GM10847 (cell line): Measurements from ENCODE around the gene SPTLC2.

Source experiments
- POLR2A ChIP-seq: IDR thresholded peaks from 2 replicates; pipeline ENCODE4 v1.6.1; 2011; ENCODE audit not compliant: insufficient read length; ENCODE audit errors: extremely low read depth

The SPTLC2 gene

GRCh38 chr14:77507762-77508161, 108.7 kb downstream of the SPTLC2 start:
- no peak for TF ChIP-seq POLR2A

DNA sequence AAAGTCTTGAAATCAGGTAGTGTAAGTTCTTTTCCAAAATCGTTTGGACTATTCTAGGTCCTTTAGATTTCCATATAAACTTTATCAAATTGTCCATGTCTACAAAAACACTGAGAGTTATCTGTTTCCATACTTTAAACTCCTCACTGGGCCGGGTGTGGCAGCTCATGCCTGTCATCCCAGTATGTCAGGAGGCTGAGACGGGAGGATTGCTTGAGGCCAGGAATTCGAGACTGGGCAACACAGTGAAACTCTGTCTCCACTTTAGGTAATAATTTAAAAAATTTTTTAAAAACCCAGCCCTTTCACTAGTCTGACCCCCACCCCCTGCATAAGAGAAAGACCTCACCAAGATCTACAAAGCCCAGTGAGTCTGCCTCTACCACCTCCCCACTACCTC, 111.4 kb downstream of the SPTLC2 start:
- TF ChIP-seq POLR2A, result no peak

DNA sequence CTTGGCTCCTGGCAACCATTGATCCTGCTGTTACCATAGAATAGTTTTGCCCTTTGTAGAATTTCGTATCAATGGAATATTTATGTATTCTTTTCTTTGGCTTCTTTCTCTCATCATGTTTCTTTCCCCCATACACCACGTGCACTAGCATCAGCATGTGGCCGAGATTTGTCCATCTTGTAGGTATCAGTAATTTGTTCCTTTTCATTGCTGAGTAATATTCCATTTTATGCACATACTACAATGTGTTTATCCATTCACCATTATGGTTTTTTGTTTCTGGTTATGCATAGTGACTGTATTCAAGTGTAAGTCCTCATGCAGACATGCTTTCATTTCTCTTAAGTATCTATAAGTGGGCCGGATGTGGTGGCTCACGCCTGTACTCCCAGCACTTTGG, 113.3 kb downstream of the SPTLC2 start:
- no peak for TF ChIP-seq POLR2A

DNA sequence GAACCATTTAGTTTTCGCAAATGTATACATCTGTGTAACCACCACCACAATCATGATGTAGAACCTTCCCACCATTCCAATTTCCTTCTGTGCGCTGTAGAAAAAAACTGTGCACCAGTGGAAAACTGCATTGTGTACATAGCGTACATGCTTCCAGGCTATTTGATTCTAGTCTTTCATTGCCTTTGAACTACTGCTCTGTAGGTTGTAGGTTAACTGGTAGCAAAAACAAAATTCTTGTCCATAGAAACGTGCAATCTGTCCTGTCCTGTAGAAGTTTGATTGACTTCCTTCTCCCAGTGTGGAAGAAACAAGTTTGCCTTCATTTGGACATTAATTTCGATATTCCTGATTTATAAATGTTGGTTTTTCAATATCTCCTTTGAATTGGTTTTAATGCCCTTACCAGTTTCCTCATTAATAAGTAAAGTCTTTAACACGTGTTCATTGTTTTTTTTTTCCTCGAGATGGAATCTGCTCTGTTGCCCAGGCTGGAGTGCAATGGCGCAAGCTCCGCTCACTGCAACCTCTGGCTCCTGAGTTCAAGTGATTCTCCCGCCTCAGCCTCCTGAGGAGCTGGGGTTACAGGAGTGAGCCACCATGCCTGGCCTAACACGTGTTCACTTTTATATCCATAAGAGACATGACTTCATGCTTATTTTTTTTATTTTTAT, 114.2 kb downstream of the SPTLC2 start:
- no peak for TF ChIP-seq POLR2A

DNA sequence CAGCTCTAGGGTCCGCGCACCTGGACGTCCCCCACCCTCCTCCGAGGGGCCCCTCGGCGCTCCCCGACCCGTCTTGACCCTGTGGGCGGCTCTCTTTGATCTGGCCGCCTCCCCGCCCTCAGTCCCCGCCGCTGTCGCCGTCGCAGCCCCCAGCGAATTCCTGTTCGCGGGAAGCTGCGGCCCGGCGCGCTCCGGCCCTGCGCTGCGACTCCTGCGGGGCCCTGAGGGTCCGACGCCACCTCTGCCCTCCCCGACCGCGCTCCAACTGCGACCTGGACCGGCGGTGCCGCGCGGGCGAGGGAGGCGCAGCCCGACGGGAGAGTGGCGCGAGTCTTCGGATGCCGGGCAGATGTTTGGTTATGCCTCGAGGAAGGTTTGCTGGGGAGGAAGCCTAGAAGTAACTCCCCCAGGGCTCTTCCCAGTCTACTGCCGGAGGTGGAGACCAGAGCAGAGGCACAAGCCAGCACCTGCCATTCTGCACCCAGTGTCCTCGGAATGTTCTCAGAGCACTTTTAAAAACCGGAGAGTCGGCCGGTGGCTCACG, 117.4 kb downstream of the SPTLC2 start:
- TF ChIP-seq POLR2A, result no peak

DNA sequence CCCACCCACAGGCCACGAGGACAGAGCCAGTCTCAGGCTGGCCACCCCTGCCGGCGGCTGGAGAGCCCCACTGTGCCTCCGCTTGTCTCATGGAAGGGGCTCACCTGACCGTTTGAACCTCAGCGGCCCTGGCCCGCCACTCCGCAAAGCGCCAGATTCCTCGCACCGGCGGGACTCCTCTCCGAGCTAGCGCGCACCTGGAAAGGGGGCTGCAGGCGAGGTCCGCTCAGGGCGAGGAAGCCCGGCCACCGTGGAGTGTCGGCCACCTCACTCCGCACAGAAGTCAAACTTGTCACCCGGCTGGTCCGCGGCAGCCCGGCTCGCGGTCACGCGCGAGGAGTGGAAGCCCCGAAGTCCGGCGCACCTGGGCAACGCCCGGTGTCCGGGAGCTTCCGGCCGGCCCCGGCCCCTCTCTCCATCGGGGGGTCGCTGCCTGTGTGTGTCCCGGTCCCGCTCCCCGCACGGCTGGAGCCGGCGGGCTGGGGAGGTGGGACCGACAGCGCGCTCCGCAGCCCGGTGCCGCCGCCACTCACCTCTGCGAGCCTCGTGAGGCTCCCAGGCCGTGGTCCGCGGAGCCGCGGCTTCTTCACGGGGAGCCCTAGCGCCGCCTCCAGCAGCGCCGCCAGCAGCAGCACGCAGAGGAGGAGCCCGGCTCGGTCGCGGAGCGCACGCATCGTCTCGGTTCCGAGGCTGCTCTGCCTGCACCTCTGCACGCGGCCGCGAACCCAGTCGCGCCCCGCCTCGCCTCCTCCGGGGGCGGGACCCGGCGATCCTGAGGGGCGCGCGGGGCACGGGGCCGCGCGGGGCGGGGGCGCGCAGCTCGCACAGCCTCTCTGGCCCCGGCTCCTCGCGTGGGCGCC, 118.1 kb downstream of the SPTLC2 start, which contains the start of gene ISM2:
ISM2 (minus strand) TSS at position 697 of the 860 bp plus-strand sequence; CDS start at position 674, 23 bp downstream.
- no peak for TF ChIP-seq POLR2A

GRCh38 chr14:77495334-77495733, 121.1 kb downstream of the SPTLC2 start:
- no peak for TF ChIP-seq POLR2A

- TF ChIP-seq POLR2A, result no peak
Observed at GRCh38 chr14:77491056-77491455, 125.4 kb downstream of the SPTLC2 start.

GRCh38 chr14:77490347-77490986, 126.0 kb downstream of the SPTLC2 start:
- no peak for TF ChIP-seq POLR2A

- no peak for TF ChIP-seq POLR2A
Observed at GRCh38 chr14:77489041-77489440, 127.4 kb downstream of the SPTLC2 start.

DNA sequence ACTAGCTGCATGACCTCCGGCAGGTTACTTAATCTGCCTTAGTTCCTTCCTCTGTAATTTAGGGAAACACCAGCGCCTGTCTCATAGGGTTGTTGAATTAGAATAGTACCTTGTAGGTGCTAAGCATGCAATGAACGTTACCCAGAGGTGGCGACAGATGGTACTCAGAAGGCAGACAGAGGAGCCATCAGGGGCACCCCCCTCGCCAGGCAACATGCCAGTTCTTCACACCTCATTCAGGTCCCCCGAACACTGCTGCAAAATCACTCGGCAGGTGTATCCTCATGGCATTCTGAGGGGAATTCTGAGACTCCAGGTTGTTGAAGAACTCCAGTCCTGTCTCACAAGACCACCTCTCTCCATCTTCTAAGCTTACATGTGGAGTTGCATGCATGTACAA, 127.9 kb downstream of the SPTLC2 start:
- TF ChIP-seq POLR2A, result no peak

- no peak for TF ChIP-seq POLR2A
Observed at GRCh38 chr14:77485901-77486678, 130.3 kb downstream of the SPTLC2 start.

- TF ChIP-seq POLR2A, result no peak
Observed at GRCh38 chr14:77485256-77485655, 131.2 kb downstream of the SPTLC2 start.

DNA sequence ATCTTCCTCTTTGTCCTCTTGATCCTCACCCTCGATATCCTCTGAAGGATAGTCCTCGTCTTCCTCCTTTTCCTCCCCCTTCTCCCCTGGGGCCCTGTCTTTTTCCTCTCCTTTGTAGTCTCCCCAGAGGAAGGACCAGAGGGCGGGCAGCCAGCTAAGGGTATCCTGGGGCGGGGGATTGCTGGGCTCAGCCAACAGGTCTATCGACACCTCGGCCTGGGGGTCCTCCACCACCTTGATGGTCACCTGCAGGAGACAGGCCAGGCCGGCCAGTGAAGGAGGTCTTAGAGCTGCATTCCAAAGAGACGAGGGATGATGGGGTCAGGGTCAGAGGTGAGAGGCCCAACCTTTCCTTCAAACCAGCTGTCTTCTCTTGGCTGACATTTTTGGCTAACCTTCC, 134.0 kb downstream of the SPTLC2 start:
- TF ChIP-seq POLR2A, result no peak

- no peak for TF ChIP-seq POLR2A
Observed at GRCh38 chr14:77478796-77479195, 137.6 kb downstream of the SPTLC2 start.
